Fibroblast of mammary gland (primary cell): Measurements from ENCODE around the gene OR4M1.
"Not testable (repeated sequence)": the region's sequence is repeated elsewhere in the genome, so short reads cannot be mapped to it uniquely, and the experiment has no call there.

Experiments used
- DNase-seq: peaks from one replicate; pipeline ENCODE4 v3.0.0-alpha.2; 2010; ENCODE audit warnings: low read depth
- H3K4me3 ChIP-seq: 2 replicates; pipeline ENCODE4 v1.5.1; 2011; ENCODE audit warnings: low read depth, mild to moderate bottlenecking, low read length, moderate library complexity; ENCODE audit not compliant: control insufficient read depth
- CTCF ChIP-seq: conservative IDR thresholded peaks from 2 replicates; pipeline ENCODE4 v1.5.1; 2011; ENCODE audit warnings: low read depth, low read length, inconsistent platforms; ENCODE audit not compliant: control insufficient read depth, insufficient read depth

OR4M1 gene

GRCh38 chr14:19773204-19773603, at the start of gene OR4M1:
Gene OR4M1 (plus strand): TSS chr14:19773504. CDS start chr14:19780323, 6,819 bp downstream.
- H3K4me3 ChIP-seq, DNase-seq: not testable (repeated sequence)

- TF ChIP-seq CTCF, result no peak
- DNase-seq, result no peak
- H3K4me3 ChIP-seq, result no peak overlapping the region
These were observed 43.9 kb upstream of the OR4M1 start for GRCh38 chr14:19729359-19729758.

GRCh38 chr14:19729763-19730162, 43.5 kb upstream of the OR4M1 start:
- H3K4me3 ChIP-seq, result no peak overlapping the region
- no peak for DNase-seq
- no peak for TF ChIP-seq CTCF

GRCh38 chr14:19733893-19734292, 39.4 kb upstream of the OR4M1 start:
- not testable (repeated sequence) for H3K4me3 ChIP-seq, DNase-seq

GRCh38 chr14:19743256-19743655, 30.0 kb upstream of the OR4M1 start, which contains the start of gene OR4Q3:
Gene OR4Q3 (plus strand): TSS chr14:19743571.
- no peak within 1 kb of the TSS for H3K4me3 ChIP-seq
- TF ChIP-seq CTCF, result no peak
- no peak for DNase-seq

GRCh38 chr14:19752316-19752715, 21.0 kb upstream of the OR4M1 start:
- not testable (repeated sequence) for H3K4me3 ChIP-seq, DNase-seq

GRCh38 chr14:19754172-19754571, 19.1 kb upstream of the OR4M1 start:
- no peak for DNase-seq
- no peak overlapping the region for H3K4me3 ChIP-seq
- TF ChIP-seq CTCF, result no peak

- H3K4me3 ChIP-seq, DNase-seq: not testable (repeated sequence)
These were observed 1.8 kb upstream of the OR4M1 start for GRCh38 chr14:19771491-19771890.

- no peak for TF ChIP-seq CTCF
These were observed 1.3 kb upstream of the OR4M1 start for GRCh38 chr14:19771895-19772430.

GRCh38 chr14:19772454-19772853, 850 bp upstream of the OR4M1 start:
- DNase-seq, H3K4me3 ChIP-seq: not testable (repeated sequence)

More at GRCh38 chr14:19771895-19772430, 1.3 kb upstream of the OR4M1 start:
- H3K4me3 ChIP-seq, result no peak overlapping the region
- no peak for DNase-seq
